Liver (tissue), 9 donors: ENCODE results near the gene BDP1. TPM values are rescaled to one million over a fixed set of nuclear protein-coding genes. Genes with fewer than 3 reads are reported as not detected.

Source experiments
- DNase-seq: peaks from one replicate; pipeline ENCODE4 v3.0.0-alpha.2; 2017; ENCODE audit warnings: low spot score
- H3K27ac ChIP-seq, 2 donors: one replicate each; pipeline ENCODE4 v1.7.0; 2013; ENCODE audit warnings: inconsistent platforms in 2 of 2, low read length in 2 of 2, control low read depth in 1 of 2, low read depth in 1 of 2, mild to moderate bottlenecking in 1 of 2
- H3K27me3 ChIP-seq, 4 donors: one replicate each; pipeline versions ENCODE4 v1.6.1 to v1.7.0; 2013; ENCODE audit warnings: low read length in 3 of 4, inconsistent platforms in 1 of 4, mild to moderate bottlenecking in 1 of 4, moderate library complexity in 1 of 4; ENCODE audit not compliant: control insufficient read depth in 4 of 4, insufficient read depth in 4 of 4
- H3K36me3 ChIP-seq, 4 donors: one replicate each; pipeline versions ENCODE4 v1.6.1 to v1.7.0; 2013; ENCODE audit warnings: low read length in 3 of 4, mild to moderate bottlenecking in 3 of 4, low read depth in 1 of 4, moderate library complexity in 1 of 4; ENCODE audit not compliant: control insufficient read depth in 4 of 4, insufficient read depth in 3 of 4
- H3K4me1 ChIP-seq, 4 donors: one replicate each; pipeline versions ENCODE4 v1.6.1 to v1.7.0; 2013; ENCODE audit warnings: low read length in 3 of 4, mild to moderate bottlenecking in 3 of 4, moderate library complexity in 1 of 4; ENCODE audit not compliant: control insufficient read depth in 4 of 4, insufficient read depth in 4 of 4
- H3K4me3 ChIP-seq, 3 donors: one replicate each; pipeline versions ENCODE4 v1.6.1 to v1.7.0; 2013; ENCODE audit warnings: low read length in 3 of 3, control low read depth in 1 of 3, low read depth in 1 of 3, mild to moderate bottlenecking in 1 of 3
- H3K9ac ChIP-seq, 2 donors: one replicate each; pipeline ENCODE4 v1.7.0; 2013; ENCODE audit warnings: low read length in 2 of 2, mild to moderate bottlenecking in 2 of 2, moderate library complexity in 2 of 2, control low read depth in 1 of 2, low read depth in 1 of 2
- H3K9me3 ChIP-seq, 4 donors: one replicate each; pipeline versions ENCODE4 v1.6.1 to v1.7.0; 2013; ENCODE audit warnings: low read length in 3 of 4; ENCODE audit not compliant: control insufficient read depth in 4 of 4
- EGR1 ChIP-seq, 2 donors: IDR thresholded peaks; 2 replicates each; pipeline ENCODE4 v1.6.1; 2016 to 2018; ENCODE audit warnings: antibody characterized with exemption in 2 of 2, low read depth in 2 of 2
- FOXA1 ChIP-seq: IDR thresholded peaks from 2 replicates; pipeline ENCODE4 v1.6.1; 2016; ENCODE audit warnings: antibody characterized with exemption
- GABPA ChIP-seq, 2 donors: IDR thresholded peaks in 1 of 2; conservative IDR thresholded peaks in 1 of 2; 2 replicates each; pipeline ENCODE4 v1.6.1; 2016; ENCODE audit warnings: antibody characterized with exemption in 2 of 2, mild to moderate bottlenecking in 1 of 2, moderate library complexity in 1 of 2
- HNF4A ChIP-seq, 2 donors: conservative IDR thresholded peaks; 2 replicates each; pipeline ENCODE4 v1.6.1; 2016; ENCODE audit warnings: antibody characterized with exemption in 2 of 2, mild to moderate bottlenecking in 2 of 2
- HNF4G ChIP-seq: IDR thresholded peaks from 2 replicates; pipeline ENCODE4 v1.6.1; 2016; ENCODE audit warnings: antibody characterized with exemption
- JUND ChIP-seq, 2 donors: IDR thresholded peaks; 2 replicates each; pipeline ENCODE4 v1.6.1; 2016; ENCODE audit warnings: antibody characterized with exemption in 2 of 2
- MAX ChIP-seq: IDR thresholded peaks from 2 replicates; pipeline ENCODE4 v1.6.1; 2016; ENCODE audit warnings: antibody characterized with exemption
- NR2F2 ChIP-seq: IDR thresholded peaks from 2 replicates; pipeline ENCODE4 v1.6.1; 2016; ENCODE audit warnings: antibody characterized with exemption
- RAD21 ChIP-seq, 2 donors: IDR thresholded peaks; 2 replicates each; pipeline ENCODE4 v1.6.1; 2016; ENCODE audit warnings: antibody characterized with exemption in 2 of 2, mild to moderate bottlenecking in 2 of 2
- REST ChIP-seq: IDR thresholded peaks from 2 replicates; pipeline ENCODE4 v1.6.1; 2016; ENCODE audit warnings: antibody characterized with exemption, mild to moderate bottlenecking
- RXRA ChIP-seq, 2 donors: IDR thresholded peaks; 2 replicates each; pipeline ENCODE4 v1.6.1; 2017 to 2018; ENCODE audit warnings: antibody characterized with exemption in 2 of 2, mild to moderate bottlenecking in 1 of 2
- SP1 ChIP-seq: IDR thresholded peaks from 2 replicates; pipeline ENCODE4 v1.6.1; 2018; ENCODE audit warnings: antibody characterized with exemption, mild to moderate bottlenecking
- TAF1 ChIP-seq: conservative IDR thresholded peaks from 2 replicates; pipeline ENCODE4 v1.6.1; 2016; ENCODE audit warnings: antibody characterized with exemption, mild to moderate bottlenecking
- YY1 ChIP-seq: IDR thresholded peaks from 2 replicates; pipeline ENCODE4 v1.6.1; 2016; ENCODE audit warnings: antibody characterized with exemption, mild to moderate bottlenecking
- ZBTB33 ChIP-seq: IDR thresholded peaks from 2 replicates; pipeline ENCODE4 v1.6.1; 2016; ENCODE audit warnings: antibody characterized with exemption
- WGBS: extraction: QIAGEN DNeasy Blood & Tissue Kit; methylation state at CpG from one replicate; pipeline ENCODE4 v1.1.7; 2013; 5-methylcytosine and 5-hydroxymethylcytosine counted together
- polyA plus RNA-seq, 2 donors: library from polyadenylated mRNA; stranded (reverse) in 1 of 2; unstranded in 1 of 2; fragments of 200-250 nt in 1 of 2; fragments of >200 nt in 1 of 2; fragmentation: Nextera tagmentation in 1 of 2; extraction: Ambion mirVana in 1 of 2; gene quantifications; one replicate each; pipeline versions ENCODE4 v1.2.1 to v1.2.3, GENCODE V29; 2013 to 2015
- total RNA-seq, 2 donors: library from RNA; depleted of rRNA; stranded (reverse); fragments of >200 nt; gene quantifications; one replicate each; pipeline ENCODE4 v1.2.3, GENCODE V29; 2014
- donor health status: healthy.
- donor health status: healthy.
- donor health status: healthy.
- donor health status: healthy.
- donor health status: healthy.

The BDP1 gene
- total and polyA plus RNA-seq, 4 donors = 3.8 to 17.2 (median 12.7) TPM

- Histone ChIP-seq H3K4me3 (no peak overlapping the region), H3K9me3 (no peaks in the 10 kb centered on the region), H3K27ac (no peak overlapping the region), H3K9ac (no peak overlapping the region), H3K4me1 (peaks cover 5 to 25% (median 12%) of the 10 kb centered on the region in 4 donors), H3K27me3 (no peaks in the 10 kb centered on the region), H3K36me3 (peaks cover 0 to 3% (median 1%) of the 10 kb centered on the region in 4 donors)
- TF ChIP-seq ZBTB33 (no peak), JUND (IDR thresholded peaks at IDR 0.05) (no peak), HNF4A (conservative IDR thresholded peaks at IDR 0.05) (no peak), EGR1 (IDR thresholded peaks at IDR 0.05; ENCODE audit: low read depth in 2 of 2) (no peak), REST (no peak), FOXA1 (no peak), HNF4G (no peak), TAF1 (no peak), GABPA (IDR thresholded peaks at IDR 0.05 in 1 of 2, conservative IDR thresholded peaks at IDR 0.05 in 1 of 2) (no peak)
- 48% methylated on average over 2 of the region's 2 CpGs for WGBS
- no peak for DNase-seq
These were observed 134.5 kb downstream of the BDP1 start for GRCh38 chr5:71589903-71590302.

GRCh38 chr5:71591100-71591499 lies 135.6 kb downstream of the BDP1 start:
- no peak overlapping the region for H3K9ac ChIP-seq
- no peak for DNase-seq
- no peak for TF ChIP-seq RXRA (IDR thresholded peaks at IDR 0.05)
- no peak for TF ChIP-seq JUND (IDR thresholded peaks at IDR 0.05)
- no peak for TF ChIP-seq FOXA1
- TF ChIP-seq GABPA (IDR thresholded peaks at IDR 0.05 in 1 of 2, conservative IDR thresholded peaks at IDR 0.05 in 1 of 2) = no peak
- no peak for TF ChIP-seq TAF1
- TF ChIP-seq YY1 = no peak
- TF ChIP-seq SP1 = no peak
- no peak for TF ChIP-seq MAX
- TF ChIP-seq RAD21 (IDR thresholded peaks at IDR 0.05) = no peak
- TF ChIP-seq NR2F2 = no peak
- H3K4me3 ChIP-seq = no peak overlapping the region
- peaks cover 0 to 5% (median 3%) of the 10 kb centered on the region in 4 donors for H3K36me3 ChIP-seq
- no peaks in the 10 kb centered on the region for H3K27me3 ChIP-seq
- peaks cover 5 to 25% (median 12%) of the 10 kb centered on the region in 4 donors for H3K4me1 ChIP-seq
- H3K9me3 ChIP-seq = no peaks in the 10 kb centered on the region
- no peak overlapping the region for H3K27ac ChIP-seq
